RWPE1 (cell line): ENCODE measurements around the gene PDAP1.

Source experiments
- CTCF ChIA-PET: fragments of 350-600 bp; sonication (Branson Sonifier 250); formaldehyde crosslinking; extraction: SDS; loops from one replicate; lab custom pipeline; 2021; lab: Yijun Ruan, JAX
- POLR2A ChIA-PET: fragments of 400-600 bp; formaldehyde crosslinking; extraction: SDS; loops from one replicate; lab custom pipeline; 2020; ENCODE audit warnings: antibody characterized with exemption; ENCODE audit not compliant: low non-redundant PET; lab: Yijun Ruan, JAX
- DNase-seq: peaks from one replicate; pipeline ENCODE4 v3.0.0; 2012; ENCODE audit warnings: low spot score
- H3K27ac ChIP-seq: fragments of 450-650 bp; 2 replicates; pipeline ENCODE4 v1.5.1; 2017
- TF ChIP-seq, protein P1 (sequence below): fragments of 450-650 bp; conservative IDR thresholded peaks from 2 replicates; pipeline ENCODE4 v1.5.1; 2017; ENCODE audit warnings: low read depth, mild to moderate bottlenecking

The PDAP1 gene

DNA sequence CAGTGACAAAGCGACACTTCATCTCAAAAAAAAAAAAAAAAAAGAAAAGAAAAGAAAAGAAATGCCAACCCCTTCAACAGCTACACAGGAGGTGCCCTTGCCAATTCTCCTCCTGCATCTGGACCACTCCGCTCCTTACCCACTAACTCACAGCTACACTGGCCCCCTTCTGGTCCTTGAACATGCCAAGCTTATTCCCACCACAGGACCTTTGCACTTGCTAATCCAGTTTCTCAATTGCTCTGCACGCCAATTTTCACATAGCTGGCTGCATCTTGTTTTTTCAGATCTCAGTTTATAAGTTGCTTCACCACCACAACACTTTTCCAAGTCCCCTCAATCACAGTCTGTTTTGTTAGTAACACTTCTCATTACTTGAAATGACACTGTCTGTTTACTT lies 5.5 kb downstream of the PDAP1 start:
- no peak for DNase-seq
- POLR2A ChIA-PET = interaction anchor here (0.6 kb wide), 1 partner anchor 65 kb away, joined by 5 read pairs; no protein-coding TSS in a partner anchor
- TF ChIP-seq, protein P1, sequence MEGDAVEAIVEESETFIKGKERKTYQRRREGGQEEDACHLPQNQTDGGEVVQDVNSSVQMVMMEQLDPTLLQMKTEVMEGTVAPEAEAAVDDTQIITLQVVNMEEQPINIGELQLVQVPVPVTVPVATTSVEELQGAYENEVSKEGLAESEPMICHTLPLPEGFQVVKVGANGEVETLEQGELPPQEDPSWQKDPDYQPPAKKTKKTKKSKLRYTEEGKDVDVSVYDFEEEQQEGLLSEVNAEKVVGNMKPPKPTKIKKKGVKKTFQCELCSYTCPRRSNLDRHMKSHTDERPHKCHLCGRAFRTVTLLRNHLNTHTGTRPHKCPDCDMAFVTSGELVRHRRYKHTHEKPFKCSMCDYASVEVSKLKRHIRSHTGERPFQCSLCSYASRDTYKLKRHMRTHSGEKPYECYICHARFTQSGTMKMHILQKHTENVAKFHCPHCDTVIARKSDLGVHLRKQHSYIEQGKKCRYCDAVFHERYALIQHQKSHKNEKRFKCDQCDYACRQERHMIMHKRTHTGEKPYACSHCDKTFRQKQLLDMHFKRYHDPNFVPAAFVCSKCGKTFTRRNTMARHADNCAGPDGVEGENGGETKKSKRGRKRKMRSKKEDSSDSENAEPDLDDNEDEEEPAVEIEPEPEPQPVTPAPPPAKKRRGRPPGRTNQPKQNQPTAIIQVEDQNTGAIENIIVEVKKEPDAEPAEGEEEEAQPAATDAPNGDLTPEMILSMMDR = no peak
- CTCF ChIA-PET = interaction anchor here (1.1 kb wide), 1 partner anchor 37 kb away, joined by 3 read pairs; no protein-coding TSS in a partner anchor
- no peak overlapping the region for H3K27ac ChIP-seq

DNA sequence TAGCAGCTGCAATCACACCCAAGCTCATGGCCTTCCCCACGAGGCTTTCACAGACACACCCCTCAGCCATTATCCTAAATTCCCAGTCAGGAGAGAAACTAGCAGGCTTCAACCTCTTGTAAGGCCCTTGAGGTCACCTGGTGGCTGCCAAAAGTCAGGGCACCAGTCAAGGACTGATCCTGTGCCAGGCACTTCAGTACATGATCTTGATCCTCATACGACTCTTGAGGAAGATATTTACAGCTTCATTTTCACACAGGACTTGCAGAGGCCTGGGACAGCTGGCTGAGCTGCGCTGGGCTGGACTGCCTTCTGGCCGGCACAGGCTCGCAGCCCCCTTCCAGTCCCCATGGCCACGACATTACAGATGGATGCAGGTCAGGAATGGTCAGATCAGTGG lies 8.8 kb downstream of the PDAP1 start:
- DNase-seq = no peak
- peak overlapping the region; percentile 64 for H3K27ac ChIP-seq
- TF ChIP-seq, protein P1 = no peak
- POLR2A ChIA-PET = interaction anchor here (1.4 kb wide), 1 partner anchor 9 kb away, joined by 4 read pairs; the partner anchor contains the start of genes BUD31 and PDAP1
- CTCF ChIA-PET = interaction anchor here (0.5 to 1.2 kb wide), 3 partner anchors 9 to 980 kb away, joined by 3 to 6 read pairs (median 6); no protein-coding TSS in a partner anchor

DNA sequence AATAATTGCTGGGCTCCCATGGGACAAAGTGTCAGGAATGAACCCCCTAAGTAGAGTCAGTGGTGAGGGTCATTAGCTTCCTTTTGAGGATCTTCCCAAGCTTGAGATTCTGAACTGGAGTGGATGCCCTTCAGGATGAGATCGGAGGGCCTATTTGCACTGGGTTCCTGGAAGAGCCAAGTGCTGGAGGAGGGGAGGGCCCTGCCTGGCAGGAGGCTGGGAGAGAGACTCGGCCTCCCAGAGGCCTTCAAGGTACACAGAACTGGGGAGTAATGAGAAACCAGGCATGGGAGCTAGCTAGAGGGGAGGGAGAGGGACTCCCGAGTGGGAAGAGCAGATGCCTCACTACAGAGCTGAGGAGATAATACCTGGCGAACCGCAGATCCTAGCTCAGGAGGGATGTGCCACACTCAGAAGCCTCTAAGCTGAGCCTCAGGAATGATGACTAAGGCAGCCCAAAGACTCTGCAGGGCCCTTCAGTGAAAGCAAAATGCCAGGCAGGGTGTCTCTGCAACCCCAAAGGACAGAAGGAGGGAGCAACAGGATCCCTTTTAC lies 9.4 kb downstream of the PDAP1 start:
- ChIA-PET CTCF (interaction anchor here (0.5 to 1.2 kb wide), 3 partner anchors 9 to 21 kb away, joined by 3 to 6 read pairs (median 5); no protein-coding TSS in a partner anchor), POLR2A (interaction anchor here (0.6 to 1.4 kb wide), 2 partner anchors 10 to 22 kb away, joined by 3 to 4 read pairs; partner anchors contain the start of genes BUD31 and PDAP1)
- no peak for DNase-seq
- TF ChIP-seq, protein P1 = no peak
- peak overlapping the region; percentile 64 for H3K27ac ChIP-seq

DNA sequence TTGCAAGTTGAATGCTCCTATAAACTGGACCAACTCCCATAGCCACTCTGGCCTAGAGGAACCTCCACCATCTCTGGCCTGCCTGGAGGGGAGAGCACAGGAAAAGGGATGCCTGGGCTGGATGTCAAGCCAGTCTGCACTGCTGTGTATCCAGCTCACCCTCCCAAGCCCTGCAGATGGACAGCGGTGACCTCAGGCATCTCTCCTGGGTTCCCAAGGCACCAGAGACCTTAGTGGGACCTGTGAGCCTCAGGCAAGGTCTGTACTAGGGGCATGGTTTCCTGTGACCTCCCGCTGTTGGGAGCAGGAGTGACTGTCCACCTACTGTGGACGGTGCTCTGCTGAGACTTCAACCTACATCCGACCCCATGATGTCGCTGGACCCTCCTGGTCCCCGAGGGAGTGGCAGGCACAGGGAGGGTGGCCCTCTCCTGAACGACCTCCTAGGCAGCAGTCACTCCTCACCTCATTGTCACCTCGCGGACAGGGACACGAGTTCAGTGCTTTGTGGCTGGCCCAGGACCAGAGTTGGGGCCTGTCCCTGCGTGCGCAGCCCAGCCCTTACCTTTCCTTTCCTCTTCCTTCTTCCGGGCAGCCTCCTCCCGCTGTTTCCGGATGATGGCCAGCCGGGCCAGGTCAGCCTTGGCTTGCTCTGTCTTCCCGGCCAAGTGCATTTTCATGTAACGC lies 11.0 kb downstream of the PDAP1 start:
- H3K27ac ChIP-seq = peak overlapping the region; percentile 64
- DNase-seq = no peak
- TF ChIP-seq, protein P1 = no peak
- POLR2A ChIA-PET = no interaction called here
- CTCF ChIA-PET = no interaction called here

DNA sequence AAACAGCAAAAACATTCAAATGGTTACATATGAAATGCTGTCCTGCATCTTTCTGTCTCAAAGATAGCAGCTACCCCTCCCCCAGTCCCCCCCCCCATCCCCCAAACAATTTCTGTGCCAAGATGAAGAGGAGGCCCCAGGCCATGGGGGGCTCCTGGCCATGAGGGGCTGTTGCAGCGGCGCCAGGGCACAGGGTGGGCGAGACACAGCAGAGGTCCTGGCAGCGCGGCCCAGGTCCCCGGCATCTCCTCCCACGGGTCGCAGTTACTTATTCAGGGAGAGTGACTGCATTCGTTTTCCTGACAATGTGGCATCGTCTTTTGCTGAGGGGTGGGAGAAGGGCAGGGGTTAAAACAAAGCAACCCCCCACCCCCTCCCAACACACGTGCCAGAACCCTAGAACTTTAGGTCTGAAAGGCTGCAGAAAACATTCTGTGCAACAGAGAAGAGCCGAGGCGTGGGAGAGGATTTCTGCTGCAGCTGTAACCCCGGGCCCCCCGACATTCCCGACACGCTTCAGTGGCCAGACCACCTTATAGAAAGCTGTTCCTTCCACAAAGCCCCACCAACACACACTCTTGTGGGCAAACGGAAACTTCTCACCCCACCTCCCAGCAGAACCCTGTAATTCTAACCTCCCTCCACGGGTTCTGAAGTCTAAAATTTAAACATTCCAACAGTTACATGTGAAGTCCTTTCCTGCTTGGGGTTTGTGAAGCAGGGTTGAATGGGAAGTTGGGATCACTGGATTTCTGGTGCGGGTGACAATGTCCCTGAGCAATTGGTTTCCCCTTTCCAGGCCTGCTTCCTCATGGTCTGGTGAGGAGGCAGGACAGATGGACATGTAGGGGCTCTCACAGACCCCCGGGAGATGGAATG lies 11.7 kb downstream of the PDAP1 start:
- no peak for DNase-seq
- ChIA-PET POLR2A (no interaction called here), CTCF (no interaction called here)
- H3K27ac ChIP-seq = peak overlapping the region; percentile 64
- TF ChIP-seq, protein P1 = no peak

DNA sequence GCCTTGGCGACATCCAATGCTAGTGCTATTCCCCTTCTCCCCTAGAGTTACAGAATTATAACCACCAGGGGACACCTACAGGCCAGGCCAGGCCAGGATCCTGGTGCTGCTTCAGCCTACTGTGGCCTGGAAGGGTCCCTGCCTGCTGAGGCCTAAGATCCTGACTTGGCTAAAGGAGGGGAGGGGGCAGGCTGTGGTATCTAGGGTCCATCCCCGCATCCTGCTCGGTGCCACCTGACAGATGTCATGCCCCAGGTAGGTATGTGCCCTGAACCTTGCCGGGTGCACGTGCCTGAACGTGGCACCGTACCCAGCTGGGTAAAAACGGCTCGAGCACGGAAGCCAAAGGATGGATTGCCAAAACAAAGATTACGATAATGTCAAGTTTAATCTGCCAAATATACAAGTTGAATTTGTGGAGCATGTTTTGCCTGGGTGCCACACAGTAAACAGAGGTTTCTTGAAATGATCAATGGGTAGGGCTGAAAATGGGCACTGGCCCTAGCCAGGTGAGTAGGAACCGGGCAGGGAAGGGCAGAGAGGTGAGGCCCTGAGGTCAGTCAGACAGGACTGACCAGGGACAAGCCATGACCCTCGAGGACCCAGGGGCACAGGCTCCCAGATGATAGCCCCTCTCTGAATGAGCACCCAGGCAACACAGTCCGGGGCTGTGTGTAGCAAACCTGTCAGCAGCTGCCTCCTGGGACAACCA lies 12.6 kb downstream of the PDAP1 start:
- POLR2A ChIA-PET = no interaction called here
- CTCF ChIA-PET = no interaction called here
- DNase-seq = no peak
- TF ChIP-seq, protein P1 = no peak
- peak overlapping the region; percentile 64 for H3K27ac ChIP-seq
